SK-N-MC (cell line): ENCODE results near the gene VANGL2.

Source experiments
- DNase-seq: peaks from one replicate; pipeline ENCODE4 v3.0.0-alpha.2; 2011; ENCODE audit warnings: low read depth, low spot score
- H3K27ac ChIP-seq: fragments of 200-600 bp; sonication (generic); 2 replicates; pipeline ENCODE4 v1.5.1; 2016; ENCODE audit warnings: mixed run types
- H3K36me3 ChIP-seq: fragments of 200-600 bp; sonication (generic); 2 replicates; pipeline ENCODE4 v1.6.1; 2017; ENCODE audit warnings: antibody characterized with exemption, low read length, mixed read lengths; ENCODE audit not compliant: insufficient read depth
- H3K4me3 ChIP-seq: fragments of 200-600 bp; sonication (generic); 2 replicates; pipeline ENCODE4 v1.5.1; 2016
- H3K9ac ChIP-seq: fragments of 200-600 bp; sonication (generic); 2 replicates; pipeline ENCODE4 v1.8.0; 2017; ENCODE audit warnings: mixed run types, mixed read lengths; ENCODE audit not compliant: insufficient read length
- H3K9me3 ChIP-seq: fragments of 200-600 bp; sonication (generic); 2 replicates; pipeline ENCODE4 v1.6.1; 2017; ENCODE audit warnings: low read depth, mild to moderate bottlenecking, antibody characterized with exemption, low read length, moderate library complexity, mixed read lengths
- EZH2 ChIP-seq: fragments of 200-600 bp; sonication (generic); IDR thresholded peaks from one replicate; pipeline ENCODE4 v1.6.1; 2017; ENCODE audit warnings: antibody characterized with exemption
- FOXP2 ChIP-seq: optimal IDR thresholded peaks from 2 replicates; pipeline ENCODE3; 2011; ENCODE audit warnings: mild to moderate bottlenecking, moderate library complexity; ENCODE audit not compliant: insufficient read depth; ENCODE audit errors: extremely low read length, control extremely low read depth
- POLR2AphosphoS5 ChIP-seq: IDR thresholded peaks from 2 replicates; pipeline ENCODE4 v1.6.1; 2012; ENCODE audit warnings: mild to moderate bottlenecking, low read depth, low read length, borderline replicate concordance

The VANGL2 gene

DNA sequence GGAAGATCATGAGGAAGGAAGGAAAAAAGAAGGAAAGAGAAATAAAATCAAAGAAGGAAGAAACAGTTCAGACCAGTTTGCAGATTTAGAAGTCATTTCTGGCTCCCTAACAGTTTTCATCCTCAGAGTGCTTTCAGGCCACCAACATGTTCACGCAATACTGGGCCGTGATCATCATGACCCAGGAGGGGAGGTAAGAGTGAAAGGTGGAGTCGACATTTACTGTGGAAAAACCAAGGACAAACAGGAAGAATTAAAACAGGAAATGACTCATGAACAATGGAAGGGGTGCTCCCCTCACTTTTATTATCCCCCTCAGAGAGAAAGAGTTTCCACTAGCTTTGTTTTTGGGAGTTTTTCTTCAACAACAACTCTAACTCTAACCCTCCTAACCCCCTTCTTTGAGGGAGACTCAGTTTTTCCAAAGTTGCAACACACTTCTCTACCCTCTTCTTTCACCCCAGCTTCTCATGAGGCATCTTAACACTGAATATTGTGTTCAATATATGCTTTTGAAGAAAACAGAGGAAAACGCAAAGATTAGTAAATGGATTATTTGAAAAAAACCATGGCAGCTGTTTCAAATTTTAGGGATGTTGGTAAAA lies 60.4 kb downstream of the VANGL2 start:
- TF ChIP-seq FOXP2 (no peak), EZH2 (no peak), POLR2AphosphoS5 (no peak)
- no peak overlapping the region for H3K9ac ChIP-seq
- no peak overlapping the region for H3K27ac ChIP-seq
- DNase-seq, result no peak
- no peak overlapping the region for H3K4me3 ChIP-seq
- H3K36me3 ChIP-seq, result no peaks in the 10 kb centered on the region
- H3K9me3 ChIP-seq, result no peaks in the 10 kb centered on the region

DNA sequence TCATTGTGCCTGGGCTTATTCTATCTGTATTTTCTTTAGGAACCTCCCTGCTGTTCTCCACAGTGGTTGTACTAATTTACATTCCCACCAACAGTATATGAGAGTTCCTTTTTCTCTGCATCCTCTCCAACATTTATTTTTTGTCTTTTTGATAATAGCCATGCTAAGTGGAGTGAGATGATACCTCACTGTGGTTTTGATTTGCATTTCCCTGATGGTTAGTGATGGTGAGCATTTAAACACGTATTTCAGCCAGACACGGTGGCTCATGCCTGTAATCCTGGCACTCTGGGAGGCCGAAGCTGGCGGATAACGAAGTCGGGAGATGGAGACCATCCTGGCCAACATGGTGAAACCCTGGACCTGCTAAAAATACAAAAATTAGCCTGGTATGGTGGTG lies 64.8 kb downstream of the VANGL2 start:
- no peak for DNase-seq
- TF ChIP-seq EZH2, result no peak
- no peak overlapping the region for H3K4me3 ChIP-seq

DNA sequence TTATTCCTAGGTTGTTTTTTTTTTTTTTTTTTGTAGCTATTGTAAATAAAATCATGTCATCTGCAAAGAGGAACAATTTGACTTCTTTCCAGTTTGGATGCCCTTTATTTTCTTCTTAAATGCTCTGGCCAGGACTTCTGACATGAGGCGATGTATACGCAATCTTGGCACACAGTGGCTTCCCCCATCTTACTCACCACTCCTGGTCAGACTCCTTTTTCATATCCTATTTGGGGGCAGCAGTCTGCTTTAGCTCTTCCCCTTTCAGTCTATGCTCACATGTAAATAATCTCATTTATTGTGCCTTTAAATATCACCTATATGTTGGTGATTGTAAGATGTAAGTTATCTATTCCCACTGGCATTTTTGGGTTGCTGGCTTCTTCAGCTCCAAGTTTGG lies 66.6 kb downstream of the VANGL2 start:
- no peak overlapping the region for H3K4me3 ChIP-seq
- DNase-seq, result no peak
- TF ChIP-seq EZH2 (no peak), FOXP2 (no peak), POLR2AphosphoS5 (no peak)
- no peaks in the 10 kb centered on the region for H3K36me3 ChIP-seq
- H3K9ac ChIP-seq, result no peak overlapping the region
- H3K9me3 ChIP-seq, result no peaks in the 10 kb centered on the region
- no peak overlapping the region for H3K27ac ChIP-seq

More for the DNA sequence above, 64.8 kb downstream of the VANGL2 start:
- Histone ChIP-seq H3K9ac (no peak overlapping the region), H3K36me3 (no peaks in the 10 kb centered on the region), H3K27ac (no peak overlapping the region), H3K9me3 (no peaks in the 10 kb centered on the region)

DNA sequence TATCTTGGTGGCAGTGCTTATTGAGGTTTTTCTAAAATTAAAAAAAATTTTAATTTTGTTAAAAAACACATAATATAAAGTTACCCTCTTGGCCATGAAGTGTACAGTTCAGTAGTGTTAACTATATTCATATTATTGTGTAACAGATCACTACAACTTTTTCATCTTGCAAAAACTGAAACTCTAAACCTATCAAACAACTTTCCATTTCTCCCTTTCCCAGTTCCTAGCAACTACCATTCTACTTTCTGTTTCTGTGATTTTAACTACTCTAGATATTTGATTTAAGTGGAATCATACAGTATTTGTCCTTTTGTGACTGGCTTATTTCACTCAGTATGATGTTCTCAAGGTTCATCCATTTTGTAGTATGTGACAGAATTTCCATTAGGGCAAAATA lies 67.2 kb downstream of the VANGL2 start:
- no peaks in the 10 kb centered on the region for H3K36me3 ChIP-seq
- no peak overlapping the region for H3K4me3 ChIP-seq
- DNase-seq, result no peak
- no peak overlapping the region for H3K9ac ChIP-seq
- no peaks in the 10 kb centered on the region for H3K9me3 ChIP-seq
- TF ChIP-seq POLR2AphosphoS5, result no peak
- no peak for TF ChIP-seq EZH2
- no peak for TF ChIP-seq FOXP2
- no peak overlapping the region for H3K27ac ChIP-seq

DNA sequence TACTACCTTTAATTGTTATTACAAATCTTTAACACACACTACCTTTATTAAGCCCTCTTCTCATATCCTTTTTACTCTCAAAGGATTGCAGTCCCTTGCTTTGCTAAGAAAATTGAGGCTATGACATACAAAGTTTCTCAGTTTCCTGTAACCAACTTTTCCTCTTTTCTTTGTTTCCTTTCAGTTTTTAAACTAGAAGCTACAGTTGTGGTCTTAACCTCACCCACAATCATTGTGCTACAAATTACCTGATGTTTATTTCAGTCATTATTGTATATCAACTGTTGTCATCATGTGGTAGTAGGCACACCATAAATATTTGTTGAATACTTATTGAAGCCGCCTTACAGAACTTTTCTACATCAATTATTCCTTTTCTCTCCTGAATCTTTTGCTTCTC lies 70.9 kb downstream of the VANGL2 start:
- DNase-seq, result no peak
- H3K36me3 ChIP-seq, result no peaks in the 10 kb centered on the region
- H3K9me3 ChIP-seq, result no peaks in the 10 kb centered on the region
- H3K9ac ChIP-seq, result no peak overlapping the region
- no peak overlapping the region for H3K27ac ChIP-seq
- no peak overlapping the region for H3K4me3 ChIP-seq
- no peak for TF ChIP-seq EZH2
- TF ChIP-seq POLR2AphosphoS5, result no peak
- TF ChIP-seq FOXP2, result no peak

DNA sequence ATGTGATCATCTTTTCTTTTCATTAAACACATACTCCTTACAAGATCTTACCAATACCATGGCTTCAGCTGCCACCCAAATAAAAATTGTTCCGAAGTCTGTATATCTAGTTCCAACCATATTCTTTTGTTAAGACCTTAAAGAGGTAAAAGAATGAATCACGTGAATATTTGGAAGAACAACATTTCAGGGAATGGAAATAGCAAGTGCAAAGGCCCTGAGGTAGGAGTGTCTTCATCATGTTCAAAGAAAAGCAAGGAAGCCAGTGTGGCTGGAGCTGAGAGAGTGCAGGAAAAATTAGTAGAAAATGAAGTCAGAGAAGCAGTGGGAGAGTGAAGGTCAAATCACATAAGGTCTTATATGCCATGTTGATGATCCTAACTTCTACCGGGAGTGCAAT lies 71.7 kb downstream of the VANGL2 start:
- H3K4me3 ChIP-seq, result no peak overlapping the region
- no peak for TF ChIP-seq EZH2
- TF ChIP-seq FOXP2, result no peak
- no peak for TF ChIP-seq POLR2AphosphoS5
- H3K9me3 ChIP-seq, result no peaks in the 10 kb centered on the region
- DNase-seq, result no peak
- no peak overlapping the region for H3K27ac ChIP-seq
- H3K9ac ChIP-seq, result no peak overlapping the region
- no peaks in the 10 kb centered on the region for H3K36me3 ChIP-seq

DNA sequence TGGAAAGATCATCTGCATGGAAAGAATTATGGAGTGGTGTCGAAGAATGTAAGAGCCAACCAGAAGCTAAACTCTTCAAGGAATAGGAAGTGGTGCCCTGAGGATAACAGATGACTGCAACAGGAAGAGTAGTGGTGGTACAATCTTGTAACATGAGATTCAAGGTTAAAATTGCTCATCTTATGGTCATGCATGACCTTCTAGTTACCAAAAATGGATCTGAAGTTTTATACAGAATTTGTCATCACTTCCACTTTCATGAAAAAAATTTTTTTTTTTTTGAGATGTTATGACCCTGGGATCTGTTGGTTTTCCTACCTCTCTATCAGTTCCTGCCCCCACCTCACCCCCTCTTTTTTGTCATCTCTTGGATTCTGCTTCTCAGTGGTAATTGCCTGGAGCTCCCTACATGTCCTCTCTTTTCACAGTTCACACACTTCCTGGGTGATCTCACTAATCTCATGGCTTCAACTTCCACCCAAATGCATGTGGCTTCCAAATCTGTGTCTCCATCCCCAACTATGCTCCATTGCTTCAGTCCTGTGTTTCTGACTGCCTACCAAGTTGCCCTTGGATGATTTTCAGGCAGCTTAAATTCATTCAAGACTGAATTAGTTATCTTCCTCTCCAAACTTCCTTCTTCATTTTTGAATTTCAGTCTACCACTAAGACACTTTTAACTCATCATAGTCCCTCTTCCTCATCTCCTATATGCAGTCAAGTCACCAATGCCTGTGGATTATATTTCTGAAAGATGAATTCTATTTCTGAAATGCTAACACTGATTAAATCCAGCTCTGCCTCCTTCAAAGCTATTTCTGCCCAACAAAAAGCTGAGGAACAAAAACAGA lies 74.3 kb downstream of the VANGL2 start:
- Histone ChIP-seq H3K36me3 (no peaks in the 10 kb centered on the region), H3K4me3 (no peak overlapping the region), H3K9me3 (no peaks in the 10 kb centered on the region), H3K27ac (no peak overlapping the region), H3K9ac (no peak overlapping the region)
- TF ChIP-seq FOXP2 (no peak), POLR2AphosphoS5 (no peak), EZH2 (no peak)
- no peak for DNase-seq
